NCI-H460 (cell line): ENCODE results near the gene ZNF423. TPM values are rescaled to one million over a fixed set of nuclear protein-coding genes. Genes with fewer than 3 reads are reported as not detected.
A peak's percentile ranks its signal among the peaks of the same experiment; 100 is the strongest.
"Not testable (repeated sequence)": the region's sequence is repeated elsewhere in the genome, so short reads cannot be mapped to it uniquely, and the experiment has no call there.

Experiments
- DNase-seq: peaks from one replicate; pipeline ENCODE4 v3.0.0-alpha.2; 2016; ENCODE audit warnings: low read depth; ENCODE audit errors: extremely low read depth
- total RNA-seq: library from RNA; depleted of rRNA; stranded (reverse); fragments of >200 nt; shearing (Covaris generic); gene quantifications from 2 replicates; pipeline ENCODE4 v1.2.3, GENCODE V29; 2014

Gene ZNF423
- total RNA-seq, 1 experiment from 2014 or later, result not detected

- no peak for DNase-seq
Observed at GRCh38 chr16:49874613-49875237, 18.8 kb upstream of the ZNF423 start.

- not testable (repeated sequence) for DNase-seq
Observed at GRCh38 chr16:49871824-49872223, 15.9 kb upstream of the ZNF423 start.

GRCh38 chr16:49869731-49870130 lies 13.8 kb upstream of the ZNF423 start:
- no peak for DNase-seq

- no peak for DNase-seq
Observed at GRCh38 chr16:49867796-49868668, 12.1 kb upstream of the ZNF423 start.

- DNase-seq, result no peak
Observed at GRCh38 chr16:49867234-49867633, 11.3 kb upstream of the ZNF423 start.

- no peak for DNase-seq
Observed at GRCh38 chr16:49866595-49867071, 10.7 kb upstream of the ZNF423 start.

- DNase-seq, result no peak
Observed at GRCh38 chr16:49862694-49863093, 6.8 kb upstream of the ZNF423 start.

GRCh38 chr16:49861299-49861698 lies 5.4 kb upstream of the ZNF423 start:
- DNase-seq, result no peak

GRCh38 chr16:49860593-49860992 lies 4.7 kb upstream of the ZNF423 start:
- no peak for DNase-seq

GRCh38 chr16:49859125-49859811 lies 3.4 kb upstream of the ZNF423 start:
- no peak for DNase-seq

GRCh38 chr16:49858200-49859124 lies 2.5 kb upstream of the ZNF423 start:
- DNase-seq, result no peak

- peak; percentile 38 for DNase-seq
Observed at GRCh38 chr16:49857423-49858181, 1.7 kb upstream of the ZNF423 start.

- DNase-seq, result peak; percentile 52
Observed at GRCh38 chr16:49856672-49857330, 889 bp upstream of the ZNF423 start.

- DNase-seq, result peak; percentile 68
Observed at GRCh38 chr16:49855280-49855821, 561 bp downstream of the ZNF423 start.

GRCh38 chr16:49854796-49855203 lies 1.1 kb downstream of the ZNF423 start:
- DNase-seq, result no peak

GRCh38 chr16:49854188-49854795 lies 1.6 kb downstream of the ZNF423 start:
- no peak for DNase-seq

GRCh38 chr16:49852279-49852678 lies 3.6 kb downstream of the ZNF423 start:
- no peak for DNase-seq

- no peak for DNase-seq
Observed at GRCh38 chr16:49851468-49851787, 4.5 kb downstream of the ZNF423 start.
